ENCODE results near the gene HMCES.
"Not testable (repeated sequence)": the region's sequence is repeated elsewhere in the genome, so short reads cannot be mapped to it uniquely, and the experiment has no call there.

Gene HMCES

GRCh38 chr3:129257609-129258008 lies 21.1 kb upstream of the HMCES start:
- no peak for DNase-seq (ENCODE audit: low read depth in 2 of 2)

- no peak for DNase-seq (ENCODE audit: low read depth in 2 of 2)
Measured at GRCh38 chr3:129259612-129260477, 18.8 kb upstream of the HMCES start.

- DNase-seq (ENCODE audit: low read depth in 2 of 2): no peak
Measured at GRCh38 chr3:129260606-129261005, 18.1 kb upstream of the HMCES start.

GRCh38 chr3:129261894-129262293 lies 16.8 kb upstream of the HMCES start:
- no peak for DNase-seq (ENCODE audit: low read depth in 2 of 2)

GRCh38 chr3:129263161-129263910 lies 15.3 kb upstream of the HMCES start:
- no peak for DNase-seq (ENCODE audit: low read depth in 2 of 2)

- not testable (repeated sequence) for DNase-seq (ENCODE audit: low read depth in 2 of 2)
Measured at GRCh38 chr3:129264994-129265393, 13.7 kb upstream of the HMCES start.

- no peak for DNase-seq (ENCODE audit: low read depth in 2 of 2)
Measured at GRCh38 chr3:129266651-129267050, 12.0 kb upstream of the HMCES start.

- DNase-seq (ENCODE audit: low read depth in 2 of 2): no peak
Measured at GRCh38 chr3:129268396-129268795, 10.3 kb upstream of the HMCES start.

- DNase-seq (ENCODE audit: low read depth in 2 of 2): no peak
Measured at GRCh38 chr3:129271674-129272073, 7.0 kb upstream of the HMCES start.

- no peak for DNase-seq (ENCODE audit: low read depth in 2 of 2)
Measured at GRCh38 chr3:129276385-129276784, 2.3 kb upstream of the HMCES start.

- DNase-seq (ENCODE audit: low read depth in 2 of 2): no peak
Measured at GRCh38 chr3:129277829-129278271, 820 bp upstream of the HMCES start.

GRCh38 chr3:129278966-129279906 lies 566 bp downstream of the HMCES start:
- DNase-seq (ENCODE audit: low read depth in 2 of 2): peak; percentile 43 to 49

- no peak for DNase-seq (ENCODE audit: low read depth in 2 of 2)
Measured at GRCh38 chr3:129280183-129280582, 1.5 kb downstream of the HMCES start.

GRCh38 chr3:129281726-129282125 lies 3.1 kb downstream of the HMCES start:
- DNase-seq (ENCODE audit: low read depth in 2 of 2): no peak

GRCh38 chr3:129282727-129283327 lies 4.2 kb downstream of the HMCES start:
- no peak for DNase-seq (ENCODE audit: low read depth in 2 of 2)

GRCh38 chr3:129286081-129286480 lies 7.4 kb downstream of the HMCES start:
- DNase-seq (ENCODE audit: low read depth in 2 of 2): no peak

- DNase-seq (ENCODE audit: low read depth in 2 of 2): no peak
Measured at GRCh38 chr3:129288446-129288845, 9.8 kb downstream of the HMCES start.

GRCh38 chr3:129289201-129289921 lies 10.7 kb downstream of the HMCES start:
- DNase-seq (ENCODE audit: low read depth in 2 of 2): no peak

- DNase-seq (ENCODE audit: low read depth in 2 of 2): no peak
Measured at GRCh38 chr3:129291236-129291886, 12.7 kb downstream of the HMCES start.

- DNase-seq (ENCODE audit: low read depth in 2 of 2): no peak
Measured at GRCh38 chr3:129295286-129295685, 16.6 kb downstream of the HMCES start.
